GM12891 (cell line): ENCODE results near the gene PACSIN1.

Experiments
- POLR2A ChIP-seq: IDR thresholded peaks from 2 replicates; pipeline ENCODE4 v1.6.1; 2011; ENCODE audit warnings: low read depth, low read length, control low read depth
- TAF1 ChIP-seq: IDR thresholded peaks from 2 replicates; pipeline ENCODE4 v1.6.1; 2011; ENCODE audit warnings: low read depth, low read length, control low read depth

DNA sequence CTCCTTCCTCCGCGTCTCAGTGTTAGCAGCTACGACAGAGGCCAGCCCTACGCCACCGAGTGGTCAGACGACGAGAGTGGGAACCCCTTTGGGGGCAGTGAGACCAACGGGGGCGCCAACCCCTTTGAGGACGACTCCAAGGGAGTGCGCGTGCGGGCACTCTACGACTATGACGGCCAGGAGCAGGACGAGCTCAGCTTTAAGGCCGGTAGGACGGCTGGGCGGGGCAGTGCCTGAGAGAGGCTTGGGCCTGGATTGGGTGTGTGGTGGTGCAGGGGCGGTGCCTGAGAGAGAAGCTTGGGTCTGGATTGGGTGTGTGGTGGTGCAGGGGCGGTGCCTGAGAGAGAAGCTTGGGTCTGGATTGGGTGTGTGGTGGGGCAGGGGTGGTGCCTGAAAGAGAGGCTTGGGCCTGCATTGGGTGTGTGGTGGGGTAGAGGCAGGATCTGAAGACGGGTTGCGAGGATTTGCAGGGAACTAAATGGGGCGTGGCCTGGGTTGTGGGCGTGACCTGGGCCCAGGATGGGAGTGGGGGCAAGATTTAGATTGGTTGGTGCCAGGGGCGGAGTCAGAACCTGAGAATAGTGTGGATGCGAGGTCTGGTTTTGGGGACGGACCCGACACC, 65.8 kb downstream of the PACSIN1 start:
- no peak for TF ChIP-seq POLR2A
- TF ChIP-seq TAF1: no peak
